ENCODE measurements around the gene NTM.

NTM gene

GRCh38 chr11:131616481-131617140 lies 246.2 kb downstream of the NTM start:
- H3K27ac ChIP-seq = no peak overlapping the region
- TF ChIP-seq, protein P1, sequence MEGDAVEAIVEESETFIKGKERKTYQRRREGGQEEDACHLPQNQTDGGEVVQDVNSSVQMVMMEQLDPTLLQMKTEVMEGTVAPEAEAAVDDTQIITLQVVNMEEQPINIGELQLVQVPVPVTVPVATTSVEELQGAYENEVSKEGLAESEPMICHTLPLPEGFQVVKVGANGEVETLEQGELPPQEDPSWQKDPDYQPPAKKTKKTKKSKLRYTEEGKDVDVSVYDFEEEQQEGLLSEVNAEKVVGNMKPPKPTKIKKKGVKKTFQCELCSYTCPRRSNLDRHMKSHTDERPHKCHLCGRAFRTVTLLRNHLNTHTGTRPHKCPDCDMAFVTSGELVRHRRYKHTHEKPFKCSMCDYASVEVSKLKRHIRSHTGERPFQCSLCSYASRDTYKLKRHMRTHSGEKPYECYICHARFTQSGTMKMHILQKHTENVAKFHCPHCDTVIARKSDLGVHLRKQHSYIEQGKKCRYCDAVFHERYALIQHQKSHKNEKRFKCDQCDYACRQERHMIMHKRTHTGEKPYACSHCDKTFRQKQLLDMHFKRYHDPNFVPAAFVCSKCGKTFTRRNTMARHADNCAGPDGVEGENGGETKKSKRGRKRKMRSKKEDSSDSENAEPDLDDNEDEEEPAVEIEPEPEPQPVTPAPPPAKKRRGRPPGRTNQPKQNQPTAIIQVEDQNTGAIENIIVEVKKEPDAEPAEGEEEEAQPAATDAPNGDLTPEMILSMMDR (IDR thresholded peaks at IDR 0.05) = no peak
- no peaks in the 10 kb centered on the region for H3K79me2 ChIP-seq
- no peak overlapping the region for H2AFZ ChIP-seq
- no peaks in the 10 kb centered on the region for H3K36me3 ChIP-seq (ENCODE audit: control insufficient read depth, insufficient read depth, low read length)
- no peak overlapping the region for H3K4me3 ChIP-seq (ENCODE audit: low read depth, low read length)
- no peaks in the 10 kb centered on the region for H3K9me3 ChIP-seq (ENCODE audit: control insufficient read depth, low read length)
- no peaks in the 10 kb centered on the region for H3K27me3 ChIP-seq (ENCODE audit: control insufficient read depth, insufficient read depth, low read length)
- no peaks in the 10 kb centered on the region for H3K4me1 ChIP-seq
- H3K9ac ChIP-seq = no peak overlapping the region
- H3K4me2 ChIP-seq (ENCODE audit: low read length) = no peak overlapping the region

DNA sequence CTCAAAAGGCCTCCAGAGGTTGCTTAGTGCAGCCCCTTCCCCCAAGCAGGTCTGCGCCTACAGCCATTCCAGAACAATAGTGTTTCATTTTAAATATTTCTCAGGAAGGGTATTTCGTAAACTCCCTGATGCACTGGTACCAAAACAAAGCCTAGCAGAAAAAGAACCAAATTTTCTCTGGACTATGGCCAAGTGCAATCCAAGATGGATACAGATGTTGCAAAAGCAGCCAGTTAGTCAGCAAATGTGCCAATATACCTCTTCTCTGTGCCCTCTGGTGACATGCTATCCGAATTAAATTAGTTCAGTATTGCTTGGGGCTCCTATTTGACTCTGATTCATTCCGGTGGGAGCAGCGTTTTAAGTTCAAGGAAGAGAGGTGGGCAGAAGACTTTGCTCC lies 247.8 kb downstream of the NTM start:
- TF ChIP-seq, protein P1 (IDR thresholded peaks at IDR 0.05) = no peak
- Histone ChIP-seq H2AFZ (no peak overlapping the region), H3K9ac (no peak overlapping the region), H3K4me3 (ENCODE audit: low read depth, low read length) (no peak overlapping the region), H3K4me1 (no peaks in the 10 kb centered on the region), H3K9me3 (ENCODE audit: control insufficient read depth, low read length) (no peaks in the 10 kb centered on the region), H3K36me3 (ENCODE audit: control insufficient read depth, insufficient read depth, low read length) (no peaks in the 10 kb centered on the region), H3K27me3 (ENCODE audit: control insufficient read depth, insufficient read depth, low read length) (no peaks in the 10 kb centered on the region), H3K27ac (no peak overlapping the region), H3K4me2 (ENCODE audit: low read length) (no peak overlapping the region), H3K79me2 (no peaks in the 10 kb centered on the region)

- Histone ChIP-seq H3K4me1 (no peaks in the 10 kb centered on the region), H3K4me3 (ENCODE audit: low read depth, low read length) (no peak overlapping the region), H3K79me2 (no peaks in the 10 kb centered on the region), H3K36me3 (ENCODE audit: control insufficient read depth, insufficient read depth, low read length) (no peaks in the 10 kb centered on the region), H3K9ac (no peak overlapping the region), H3K27ac (no peak overlapping the region), H3K27me3 (ENCODE audit: control insufficient read depth, insufficient read depth, low read length) (no peaks in the 10 kb centered on the region), H3K4me2 (ENCODE audit: low read length) (no peak overlapping the region), H2AFZ (no peak overlapping the region), H3K9me3 (ENCODE audit: control insufficient read depth, low read length) (no peaks in the 10 kb centered on the region)
- TF ChIP-seq, protein P1 (IDR thresholded peaks at IDR 0.05) = no peak
Measured at GRCh38 chr11:131622193-131622592, 251.8 kb downstream of the NTM start.

GRCh38 chr11:131624531-131624930 lies 254.1 kb downstream of the NTM start:
- Histone ChIP-seq H3K9ac (no peak overlapping the region), H3K4me3 (ENCODE audit: low read depth, low read length) (no peak overlapping the region), H3K79me2 (no peaks in the 10 kb centered on the region), H3K4me2 (ENCODE audit: low read length) (no peak overlapping the region), H3K27ac (no peak overlapping the region), H3K9me3 (ENCODE audit: control insufficient read depth, low read length) (no peaks in the 10 kb centered on the region), H3K36me3 (ENCODE audit: control insufficient read depth, insufficient read depth, low read length) (no peaks in the 10 kb centered on the region), H2AFZ (no peak overlapping the region), H3K4me1 (no peaks in the 10 kb centered on the region), H3K27me3 (ENCODE audit: control insufficient read depth, insufficient read depth, low read length) (no peaks in the 10 kb centered on the region)
- TF ChIP-seq, protein P1 (IDR thresholded peaks at IDR 0.05) = no peak

- no peak overlapping the region for H3K9ac ChIP-seq
- H3K36me3 ChIP-seq (ENCODE audit: control insufficient read depth, insufficient read depth, low read length) = no peaks in the 10 kb centered on the region
- no peaks in the 10 kb centered on the region for H3K9me3 ChIP-seq (ENCODE audit: control insufficient read depth, low read length)
- no peak overlapping the region for H3K4me2 ChIP-seq (ENCODE audit: low read length)
- no peak overlapping the region for H3K27ac ChIP-seq
- no peaks in the 10 kb centered on the region for H3K79me2 ChIP-seq
- no peaks in the 10 kb centered on the region for H3K27me3 ChIP-seq (ENCODE audit: control insufficient read depth, insufficient read depth, low read length)
- H2AFZ ChIP-seq = no peak overlapping the region
- TF ChIP-seq, protein P1 (IDR thresholded peaks at IDR 0.05) = no peak
- no peaks in the 10 kb centered on the region for H3K4me1 ChIP-seq
- no peak overlapping the region for H3K4me3 ChIP-seq (ENCODE audit: low read depth, low read length)
Measured at GRCh38 chr11:131626788-131627187, 256.4 kb downstream of the NTM start.

All from parathyroid adenoma (tissue), 2 donors.